NCI-H2171 treated with DMSO at 0.1 percent for 48 hours (cell line): ENCODE data around the gene MYL9.
A peak's percentile ranks its signal among the peaks of the same experiment; 100 is the strongest.
"Not testable (repeated sequence)": the region's sequence is repeated elsewhere in the genome, so short reads cannot be mapped to it uniquely, and the experiment has no call there.

ENCODE experiments used
- DNase-seq: peaks from one replicate; lab custom pipeline; 2025; lab: John Stamatoyannopoulos, UW

Gene MYL9

GRCh38 chr20:36549628-36549941 is 8.3 kb downstream of the MYL9 start:
- no peak for DNase-seq

- no peak for DNase-seq
These were observed 8.8 kb downstream of the MYL9 start for GRCh38 chr20:36549942-36550789.

- no peak for DNase-seq
These were observed 9.5 kb downstream of the MYL9 start for GRCh38 chr20:36550790-36551299.

GRCh38 chr20:36555248-36555647 is 13.9 kb downstream of the MYL9 start:
- DNase-seq, result no peak

- no peak for DNase-seq
These were observed 21.4 kb downstream of the MYL9 start for GRCh38 chr20:36562724-36563123.

GRCh38 chr20:36563374-36563773 is 22.1 kb downstream of the MYL9 start:
- DNase-seq, result no peak

GRCh38 chr20:36564078-36564725 is 22.9 kb downstream of the MYL9 start:
- DNase-seq, result not testable (repeated sequence)

GRCh38 chr20:36564726-36565121 is 23.4 kb downstream of the MYL9 start:
- not testable (repeated sequence) for DNase-seq

GRCh38 chr20:36565520-36565919 is 24.2 kb downstream of the MYL9 start:
- DNase-seq, result no peak

- DNase-seq, result no peak
These were observed 28.6 kb downstream of the MYL9 start for GRCh38 chr20:36569847-36570429.

GRCh38 chr20:36571564-36572504 is 30.5 kb downstream of the MYL9 start:
- DNase-seq, result no peak

GRCh38 chr20:36572701-36573102 is 31.4 kb downstream of the MYL9 start:
- DNase-seq, result no peak

GRCh38 chr20:36573103-36573797 is 31.9 kb downstream of the MYL9 start, which contains the start of gene TGIF2:
TSS of gene TGIF2 (plus strand) at chr20:36573597. CDS start at chr20:36578775, 5,178 bp downstream.
- DNase-seq, result peak; percentile 73

- DNase-seq, result peak; percentile 42
These were observed 32.6 kb downstream of the MYL9 start for GRCh38 chr20:36573798-36574365.

GRCh38 chr20:36574366-36575135 is 33.2 kb downstream of the MYL9 start:
- DNase-seq, result peak; percentile 72

GRCh38 chr20:36576081-36576445 is 34.7 kb downstream of the MYL9 start:
- no peak for DNase-seq

- no peak for DNase-seq
These were observed 37.2 kb downstream of the MYL9 start for GRCh38 chr20:36578356-36579041.

- DNase-seq, result no peak
These were observed 38.8 kb downstream of the MYL9 start for GRCh38 chr20:36579996-36580545.

- DNase-seq, result no peak
These were observed 41.0 kb downstream of the MYL9 start for GRCh38 chr20:36582322-36582721.
